ENCODE results near the gene NOS3. TPM values are rescaled to one million over a fixed set of nuclear protein-coding genes. Genes with fewer than 3 reads are reported as not detected.

Gene NOS3
- total RNA-seq, 6 donors from 2014 or later = 3.1 to 95.3 (median 16.2) TPM

- DNase-seq (peak in 1 of 2 donors; percentile 87), ATAC-seq (ENCODE audit: low FRiP score in 2 of 2) (peak; percentile 70 to 77)
- no peaks in the 10 kb centered on the region for H3K9me3 ChIP-seq
- peaks cover 0 to 12% (median 0%) of the 10 kb centered on the region in 4 donors for H3K27me3 ChIP-seq
- 35% methylated on average over 10 to 23 of the region's 23 CpGs for WGBS, 2 donors
- TF ChIP-seq CTCF (IDR thresholded peaks at IDR 0.05) (peak; percentile 83 to 94 (median 87)), POLR2AphosphoS5 (IDR thresholded peaks at IDR 0.05) (no peak)
- peak overlapping the region in 2 of 4 donors; percentile 26 to 61 for H3K27ac ChIP-seq
- no peaks in the 10 kb centered on the region for H3K36me3 ChIP-seq
- no peak overlapping the region for H3K4me3 ChIP-seq
- peaks cover 6 to 26% (median 12%) of the 10 kb centered on the region in 4 donors for H3K4me1 ChIP-seq
Observed at GRCh38 chr7:150962553-150963399, 28.0 kb upstream of the NOS3 start.

- TF ChIP-seq POLR2AphosphoS5 (IDR thresholded peaks at IDR 0.05) (no peak), EP300 (IDR thresholded peaks at IDR 0.05) (no peak), CTCF (IDR thresholded peaks at IDR 0.05) (no peak), POLR2A (IDR thresholded peaks at IDR 0.05) (no peak)
- Histone ChIP-seq H3K36me3 (no peaks in the 10 kb centered on the region), H3K27ac (no peak overlapping the region), H3K4me3 (no peak overlapping the region), H3K27me3 (peaks cover 0 to 6% (median 0%) of the 10 kb centered on the region in 4 donors), H3K9me3 (no peaks in the 10 kb centered on the region), H3K4me1 (peaks cover 11 to 30% (median 14%) of the 10 kb centered on the region in 4 donors)
- DNase-seq = peak in 1 of 2 donors; percentile 39
- ATAC-seq (ENCODE audit: low FRiP score in 2 of 2) = no peak
- 81 to 84% methylated on average over 10 to 18 of the region's 18 CpGs for WGBS, 2 donors
Observed at GRCh38 chr7:150963707-150964559, 26.9 kb upstream of the NOS3 start.

GRCh38 chr7:150964593-150965111 is 26.2 kb upstream of the NOS3 start:
- 50 to 54% methylated on average over 16 of the region's 16 CpGs for WGBS, 2 donors
- peaks cover 0 to 6% (median 0%) of the 10 kb centered on the region in 4 donors for H3K27me3 ChIP-seq
- TF ChIP-seq POLR2AphosphoS5 (IDR thresholded peaks at IDR 0.05) (peak in 1 of 2 donors; percentile 61), EP300 (IDR thresholded peaks at IDR 0.05) (no peak), CTCF (IDR thresholded peaks at IDR 0.05) (peak in 3 of 6 experiments; percentile 18 to 38 (median 32))
- H3K4me3 ChIP-seq = no peak overlapping the region
- no peaks in the 10 kb centered on the region for H3K9me3 ChIP-seq
- no peaks in the 10 kb centered on the region for H3K36me3 ChIP-seq
- no peak overlapping the region for H3K27ac ChIP-seq
- ATAC-seq (ENCODE audit: low FRiP score in 2 of 2) = no peak
- H3K4me1 ChIP-seq = peaks cover 18 to 37% (median 20%) of the 10 kb centered on the region in 4 donors
- DNase-seq = peak in 1 of 2 donors; percentile 55

GRCh38 chr7:150965273-150965830 is 25.5 kb upstream of the NOS3 start:
- WGBS, 2 donors = 71 to 81% methylated on average over 14 of the region's 16 CpGs
- peaks cover 19 to 37% (median 24%) of the 10 kb centered on the region in 4 donors for H3K4me1 ChIP-seq

More at GRCh38 chr7:150965273-150965830, 25.5 kb upstream of the NOS3 start:
- Histone ChIP-seq H3K9me3 (no peaks in the 10 kb centered on the region), H3K36me3 (no peaks in the 10 kb centered on the region), H3K27me3 (peaks cover 0 to 6% (median 0%) of the 10 kb centered on the region in 4 donors), H3K27ac (no peak overlapping the region), H3K4me3 (no peak overlapping the region)
- TF ChIP-seq EP300 (IDR thresholded peaks at IDR 0.05) = no peak
- no peak for TF ChIP-seq CTCF (IDR thresholded peaks at IDR 0.05)
- no peak for TF ChIP-seq POLR2AphosphoS5 (IDR thresholded peaks at IDR 0.05)
- TF ChIP-seq POLR2A (IDR thresholded peaks at IDR 0.05) = no peak
- no peak for DNase-seq
- no peak for ATAC-seq (ENCODE audit: low FRiP score in 2 of 2)
